H1 (cell line): Measurements from ENCODE around the gene DCN. TPM values are rescaled to one million over a fixed set of nuclear protein-coding genes. Genes with fewer than 3 reads are reported as not detected.

ENCODE experiments used
- CTCF ChIA-PET: fragments of 300-600 bp; sonication (Branson Sonifier 250); formaldehyde crosslinking; loops from one replicate; lab custom pipeline; 2021; ENCODE audit not compliant: partially characterized antibody; lab: Charles Lee
- POLR2A ChIA-PET: fragments of 300-600 bp; sonication (Branson Sonifier 250); formaldehyde crosslinking; loops from one replicate; lab custom pipeline; 2021; ENCODE audit warnings: inconsistent platforms; ENCODE audit not compliant: partially characterized antibody; lab: Charles Lee
- DNase-seq, 2 experiments: peaks; one replicate each; pipeline versions ENCODE4 v3.0.0 to v3.0.0-alpha.2; 2010 to 2022; ENCODE audit warnings: low spot score in 2 of 2, low read depth in 1 of 2, mixed read lengths in 1 of 2
- FAIRE-seq: peaks from 2 replicates; lab custom pipeline; 2011; peaks lifted over from hg19 to GRCh38; lab: Jason Lieb, UNC
- H2AFZ ChIP-seq: 2 replicates; pipeline ENCODE4 v1.8.1; 2012; ENCODE audit warnings: low read length, inconsistent platforms
- H2AK5ac ChIP-seq: 2 replicates; pipeline ENCODE4 v1.6.1; 2013; ENCODE audit warnings: low read depth, low read length
- H2BK120ac ChIP-seq: replicated peaks from 2 replicates; pipeline ENCODE3; 2013; ENCODE audit warnings: low read depth, low read length, inconsistent platforms
- H2BK12ac ChIP-seq: 2 replicates; pipeline ENCODE4 v1.6.1; 2013; ENCODE audit warnings: low read depth, low read length
- H2BK15ac ChIP-seq: 2 replicates; pipeline ENCODE4 v1.6.1; 2013; ENCODE audit warnings: low read length
- H2BK20ac ChIP-seq: 2 replicates; pipeline ENCODE4 v1.6.1; 2013; ENCODE audit warnings: low read length
- H2BK5ac ChIP-seq: 2 replicates; pipeline ENCODE4 v1.6.1; 2013; ENCODE audit warnings: low read depth, low read length
- H3K14ac ChIP-seq: 2 replicates; pipeline ENCODE4 v1.6.1; 2013; ENCODE audit warnings: inconsistent platforms; ENCODE audit not compliant: insufficient read length
- H3K18ac ChIP-seq: 2 replicates; pipeline ENCODE4 v1.6.1; 2013; ENCODE audit warnings: low read length; ENCODE audit errors: extremely low read depth
- H3K23ac ChIP-seq: 2 replicates; pipeline ENCODE4 v1.6.1; 2013; ENCODE audit warnings: inconsistent platforms; ENCODE audit not compliant: insufficient read length
- H3K23me2 ChIP-seq: 2 replicates; pipeline ENCODE4 v1.6.1; 2013; ENCODE audit warnings: low read depth, low read length
- H3K27ac ChIP-seq: 2 replicates; pipeline ENCODE4 v1.6.1; 2011; ENCODE audit warnings: low read depth, low read length, inconsistent platforms
- H3K27me3 ChIP-seq, 4 experiments: replicated peaks in 1 of 4; 1 replicate in 1 of 4; 2 replicates in 3 of 4; pipeline versions ENCODE4 v1.6.1 to v1.8.1; 2011 to 2013; ENCODE audit warnings: low read length in 3 of 4, mild to moderate bottlenecking in 3 of 4, inconsistent platforms in 2 of 4, mixed read lengths in 2 of 4, moderate library complexity in 1 of 4; ENCODE audit not compliant: control insufficient read depth in 3 of 4, insufficient read depth in 3 of 4; ENCODE audit errors: extremely low read depth in 1 of 4
- H3K36me3 ChIP-seq, 4 experiments: 2 replicates each; pipeline versions ENCODE4 v1.6.1 to v1.8.1; 2011 to 2013; ENCODE audit warnings: mild to moderate bottlenecking in 4 of 4, low read length in 3 of 4, moderate library complexity in 2 of 4, control low read depth in 1 of 4, inconsistent platforms in 1 of 4; ENCODE audit not compliant: insufficient read depth in 4 of 4, control insufficient read depth in 2 of 4
- H3K4ac ChIP-seq: replicated peaks from 2 replicates; pipeline ENCODE3; 2013; ENCODE audit warnings: low read length, low read depth, mixed read lengths, inconsistent platforms; ENCODE audit not compliant: insufficient read length
- H3K4me1 ChIP-seq, 4 experiments: replicated peaks in 1 of 4; 1 replicate in 1 of 4; 2 replicates in 3 of 4; pipeline versions ENCODE4 v1.6.1 to v1.8.1; 2011 to 2013; ENCODE audit warnings: low read length in 3 of 4, inconsistent platforms in 2 of 4, mixed read lengths in 1 of 4; ENCODE audit not compliant: insufficient read depth in 4 of 4, control insufficient read depth in 3 of 4
- H3K4me2 ChIP-seq, 2 experiments: 2 replicates each; pipeline versions ENCODE4 v1.6.1 to v1.8.1; 2011 to 2013; ENCODE audit warnings: low read depth in 2 of 2, low read length in 2 of 2, control low read depth in 1 of 2, inconsistent platforms in 1 of 2, mild to moderate bottlenecking in 1 of 2; ENCODE audit not compliant: insufficient read depth in 1 of 2
- H3K4me3 ChIP-seq, 4 experiments: fragments of 200-600, 300-600 bp in 1 of 4; sonication (generic), shearing (Covaris generic), sonication (Bioruptor Twin) in 1 of 4; 2 replicates each; pipeline versions ENCODE4 v1.5.1 to v1.8.1; 2011 to 2016; ENCODE audit warnings: low read length in 4 of 4, low read depth in 3 of 4, control low read depth in 2 of 4, inconsistent platforms in 2 of 4, mild to moderate bottlenecking in 2 of 4, mixed read lengths in 1 of 4, moderate library complexity in 1 of 4; ENCODE audit not compliant: insufficient read depth in 2 of 4; ENCODE audit errors: extremely low read depth in 1 of 4
- H3K56ac ChIP-seq: replicated peaks from 2 replicates; pipeline ENCODE3; 2013; ENCODE audit warnings: low read depth, mild to moderate bottlenecking, mixed read lengths, low read length, inconsistent platforms; ENCODE audit not compliant: insufficient read length
- H3K79me1 ChIP-seq: 2 replicates; pipeline ENCODE4 v1.6.1; 2013; ENCODE audit warnings: low read depth, low read length, control low read depth
- H3K79me2 ChIP-seq, 2 experiments: 2 replicates each; pipeline versions ENCODE4 v1.6.1 to v1.8.1; 2012 to 2013; ENCODE audit warnings: low read length in 2 of 2, mild to moderate bottlenecking in 2 of 2, inconsistent platforms in 1 of 2; ENCODE audit not compliant: insufficient read depth in 2 of 2, control insufficient read depth in 1 of 2
- H3K9ac ChIP-seq, 4 experiments: replicated peaks in 1 of 4; 1 replicate in 1 of 4; 2 replicates in 3 of 4; pipeline versions ENCODE4 v1.6.1 to v1.8.1; 2011 to 2013; ENCODE audit warnings: low read depth in 3 of 4, low read length in 3 of 4, control low read depth in 2 of 4, mild to moderate bottlenecking in 2 of 4, moderate library complexity in 2 of 4, inconsistent platforms in 1 of 4; ENCODE audit errors: extremely low read depth in 1 of 4
- H3K9me3 ChIP-seq, 2 experiments: 2 replicates each; pipeline versions ENCODE4 v1.6.1 to v1.8.1; 2012 to 2013; ENCODE audit warnings: mild to moderate bottlenecking in 2 of 2, moderate library complexity in 2 of 2, control low read depth in 1 of 2, inconsistent platforms in 1 of 2, low read depth in 1 of 2, low read length in 1 of 2, mixed read lengths in 1 of 2; ENCODE audit not compliant: insufficient read depth in 2 of 2
- H4K20me1 ChIP-seq, 2 experiments: replicated peaks in 1 of 2; 2 replicates each; pipeline versions ENCODE3 to v1.8.1; 2011 to 2013; ENCODE audit warnings: inconsistent platforms in 2 of 2, low read length in 2 of 2, mild to moderate bottlenecking in 1 of 2; ENCODE audit not compliant: insufficient read depth in 2 of 2, control insufficient read depth in 1 of 2
- H4K5ac ChIP-seq: 2 replicates; pipeline ENCODE4 v1.6.1; 2013; ENCODE audit warnings: low read length, low read depth, mixed read lengths, inconsistent platforms; ENCODE audit not compliant: insufficient read length
- H4K8ac ChIP-seq: 2 replicates; pipeline ENCODE4 v1.8.0; 2013; ENCODE audit warnings: mild to moderate bottlenecking, moderate library complexity, low read length, inconsistent platforms; ENCODE audit not compliant: insufficient read depth; ENCODE audit errors: extremely low read depth
- H4K91ac ChIP-seq: replicated peaks from 2 replicates; pipeline ENCODE3; 2013; ENCODE audit warnings: low read length, mixed read lengths, inconsistent platforms; ENCODE audit not compliant: insufficient read length
- WGBS, 2 experiments: shearing (Covaris generic) in 1 of 2; methylation state at CpG; one replicate each; pipeline versions ENCODE4 v1.1.6 to v1.1.7; 2013 to 2015; ENCODE audit warnings: low lambda C conversion rate in 2 of 2, mixed read lengths in 2 of 2, inconsistent platforms in 1 of 2, low coverage in 1 of 2, missing lambda C conversion rate in 1 of 2; ENCODE audit not compliant: insufficient replicate concordance in 2 of 2, insufficient coverage in 1 of 2, insufficient read length in 1 of 2; ENCODE audit errors: extremely low coverage in 1 of 2, missing lambda C conversion rate in 1 of 2; 5-methylcytosine and 5-hydroxymethylcytosine counted together
- polyA plus RNA-seq, 7 experiments: library from polyadenylated mRNA; depleted of rRNA in 3 of 7; stranded (reverse) in 5 of 7; unstranded in 2 of 7; fragments of >200 nt in 5 of 7; fragments of 200-250 nt in 2 of 7; gene quantifications; 1 replicate in 5 of 7; 2 replicates in 1 of 7; 4 replicates in 1 of 7; pipeline versions ENCODE4 v1.2.1 to v1.2.3, GENCODE V29; 2011 to 2013; ENCODE audit warnings: missing spikeins in 2 of 7, mixed read lengths in 2 of 7
- total RNA-seq: library from RNA; stranded (reverse); fragmentation: NEBNext Ultra II Directional; extraction: Animal tissue kit (Norgen Biotek cat#: 25700); gene quantifications from 2 replicates; pipeline ENCODE4 v1.2.1, GENCODE V29; 2021
- TF ChIP-seq, protein P1 (sequence below): fragments of 300-600 bp; sonication (generic); IDR thresholded peaks from 2 replicates; pipeline ENCODE4 v1.7.1; 2012; ENCODE audit warnings: low read length, moderate library complexity, mild to moderate bottlenecking, inconsistent platforms; ENCODE audit not compliant: insufficient replicate concordance

The DCN gene
- total and polyA plus RNA-seq, 2 of the 8 experiments (the other 6 are each of a cell fraction or from before 2014, with no cell fraction given), result not detected

DNA sequence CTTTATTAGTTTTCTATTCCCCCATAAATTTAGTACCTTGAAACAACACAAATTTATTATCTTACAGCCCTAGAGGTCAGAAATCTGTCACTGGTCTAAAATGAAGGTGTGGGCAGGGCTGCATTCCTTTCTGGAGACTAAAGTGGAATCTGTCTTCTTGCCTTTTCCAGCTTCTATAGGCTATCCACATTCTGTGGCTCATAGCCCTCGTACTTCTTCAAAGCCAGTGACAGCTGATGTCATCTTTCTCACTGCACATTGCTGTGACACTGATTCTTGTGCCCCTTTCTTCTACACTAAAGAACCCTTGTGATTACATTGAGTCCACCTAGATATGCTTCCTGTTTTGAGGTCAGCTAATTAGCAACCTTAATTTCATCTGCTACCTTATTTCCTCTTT is 23.2 kb upstream of the DCN start:
- no peak overlapping the region for H3K4me3 ChIP-seq
- no peak overlapping the region for H3K4ac ChIP-seq
- no peak overlapping the region for H4K5ac ChIP-seq
- POLR2A ChIA-PET, result no interaction called here
- H3K14ac ChIP-seq, result no peak overlapping the region
- H3K79me2 ChIP-seq, result no peaks in the 10 kb centered on the region
- no peak overlapping the region for H2BK20ac ChIP-seq
- no peak overlapping the region for H2AFZ ChIP-seq
- H3K9ac ChIP-seq, result no peak overlapping the region
- no peaks in the 10 kb centered on the region for H4K20me1 ChIP-seq
- H3K23me2 ChIP-seq, result no peaks in the 10 kb centered on the region
- no peak overlapping the region for H3K23ac ChIP-seq
- no peaks in the 10 kb centered on the region for H3K9me3 ChIP-seq
- H3K4me2 ChIP-seq, result no peak overlapping the region
- FAIRE-seq (no peak), DNase-seq (no peak)
- H3K56ac ChIP-seq, result no peak overlapping the region
- H3K27me3 ChIP-seq, result no peaks in the 10 kb centered on the region
- no peak overlapping the region for H2BK5ac ChIP-seq
- 93% methylated on average over 1 of the region's 1 CpG; no CpG with 5 or more reads in 1 of the 2 experiments for WGBS, 2 experiments
- H3K27ac ChIP-seq, result no peak overlapping the region
- H3K4me1 ChIP-seq, result no peaks in the 10 kb centered on the region
- no peak overlapping the region for H4K8ac ChIP-seq
- CTCF ChIA-PET, result no interaction called here
- no peak overlapping the region for H3K18ac ChIP-seq
- H2AK5ac ChIP-seq, result no peak overlapping the region
- no peak overlapping the region for H2BK12ac ChIP-seq
- H4K91ac ChIP-seq, result no peak overlapping the region
- no peak overlapping the region for H2BK120ac ChIP-seq
- no peaks in the 10 kb centered on the region for H3K79me1 ChIP-seq
- no peaks in the 10 kb centered on the region; a peak in 1 of 8 replicates for H3K36me3 ChIP-seq
- H2BK15ac ChIP-seq, result no peak overlapping the region
- TF ChIP-seq, protein P1, sequence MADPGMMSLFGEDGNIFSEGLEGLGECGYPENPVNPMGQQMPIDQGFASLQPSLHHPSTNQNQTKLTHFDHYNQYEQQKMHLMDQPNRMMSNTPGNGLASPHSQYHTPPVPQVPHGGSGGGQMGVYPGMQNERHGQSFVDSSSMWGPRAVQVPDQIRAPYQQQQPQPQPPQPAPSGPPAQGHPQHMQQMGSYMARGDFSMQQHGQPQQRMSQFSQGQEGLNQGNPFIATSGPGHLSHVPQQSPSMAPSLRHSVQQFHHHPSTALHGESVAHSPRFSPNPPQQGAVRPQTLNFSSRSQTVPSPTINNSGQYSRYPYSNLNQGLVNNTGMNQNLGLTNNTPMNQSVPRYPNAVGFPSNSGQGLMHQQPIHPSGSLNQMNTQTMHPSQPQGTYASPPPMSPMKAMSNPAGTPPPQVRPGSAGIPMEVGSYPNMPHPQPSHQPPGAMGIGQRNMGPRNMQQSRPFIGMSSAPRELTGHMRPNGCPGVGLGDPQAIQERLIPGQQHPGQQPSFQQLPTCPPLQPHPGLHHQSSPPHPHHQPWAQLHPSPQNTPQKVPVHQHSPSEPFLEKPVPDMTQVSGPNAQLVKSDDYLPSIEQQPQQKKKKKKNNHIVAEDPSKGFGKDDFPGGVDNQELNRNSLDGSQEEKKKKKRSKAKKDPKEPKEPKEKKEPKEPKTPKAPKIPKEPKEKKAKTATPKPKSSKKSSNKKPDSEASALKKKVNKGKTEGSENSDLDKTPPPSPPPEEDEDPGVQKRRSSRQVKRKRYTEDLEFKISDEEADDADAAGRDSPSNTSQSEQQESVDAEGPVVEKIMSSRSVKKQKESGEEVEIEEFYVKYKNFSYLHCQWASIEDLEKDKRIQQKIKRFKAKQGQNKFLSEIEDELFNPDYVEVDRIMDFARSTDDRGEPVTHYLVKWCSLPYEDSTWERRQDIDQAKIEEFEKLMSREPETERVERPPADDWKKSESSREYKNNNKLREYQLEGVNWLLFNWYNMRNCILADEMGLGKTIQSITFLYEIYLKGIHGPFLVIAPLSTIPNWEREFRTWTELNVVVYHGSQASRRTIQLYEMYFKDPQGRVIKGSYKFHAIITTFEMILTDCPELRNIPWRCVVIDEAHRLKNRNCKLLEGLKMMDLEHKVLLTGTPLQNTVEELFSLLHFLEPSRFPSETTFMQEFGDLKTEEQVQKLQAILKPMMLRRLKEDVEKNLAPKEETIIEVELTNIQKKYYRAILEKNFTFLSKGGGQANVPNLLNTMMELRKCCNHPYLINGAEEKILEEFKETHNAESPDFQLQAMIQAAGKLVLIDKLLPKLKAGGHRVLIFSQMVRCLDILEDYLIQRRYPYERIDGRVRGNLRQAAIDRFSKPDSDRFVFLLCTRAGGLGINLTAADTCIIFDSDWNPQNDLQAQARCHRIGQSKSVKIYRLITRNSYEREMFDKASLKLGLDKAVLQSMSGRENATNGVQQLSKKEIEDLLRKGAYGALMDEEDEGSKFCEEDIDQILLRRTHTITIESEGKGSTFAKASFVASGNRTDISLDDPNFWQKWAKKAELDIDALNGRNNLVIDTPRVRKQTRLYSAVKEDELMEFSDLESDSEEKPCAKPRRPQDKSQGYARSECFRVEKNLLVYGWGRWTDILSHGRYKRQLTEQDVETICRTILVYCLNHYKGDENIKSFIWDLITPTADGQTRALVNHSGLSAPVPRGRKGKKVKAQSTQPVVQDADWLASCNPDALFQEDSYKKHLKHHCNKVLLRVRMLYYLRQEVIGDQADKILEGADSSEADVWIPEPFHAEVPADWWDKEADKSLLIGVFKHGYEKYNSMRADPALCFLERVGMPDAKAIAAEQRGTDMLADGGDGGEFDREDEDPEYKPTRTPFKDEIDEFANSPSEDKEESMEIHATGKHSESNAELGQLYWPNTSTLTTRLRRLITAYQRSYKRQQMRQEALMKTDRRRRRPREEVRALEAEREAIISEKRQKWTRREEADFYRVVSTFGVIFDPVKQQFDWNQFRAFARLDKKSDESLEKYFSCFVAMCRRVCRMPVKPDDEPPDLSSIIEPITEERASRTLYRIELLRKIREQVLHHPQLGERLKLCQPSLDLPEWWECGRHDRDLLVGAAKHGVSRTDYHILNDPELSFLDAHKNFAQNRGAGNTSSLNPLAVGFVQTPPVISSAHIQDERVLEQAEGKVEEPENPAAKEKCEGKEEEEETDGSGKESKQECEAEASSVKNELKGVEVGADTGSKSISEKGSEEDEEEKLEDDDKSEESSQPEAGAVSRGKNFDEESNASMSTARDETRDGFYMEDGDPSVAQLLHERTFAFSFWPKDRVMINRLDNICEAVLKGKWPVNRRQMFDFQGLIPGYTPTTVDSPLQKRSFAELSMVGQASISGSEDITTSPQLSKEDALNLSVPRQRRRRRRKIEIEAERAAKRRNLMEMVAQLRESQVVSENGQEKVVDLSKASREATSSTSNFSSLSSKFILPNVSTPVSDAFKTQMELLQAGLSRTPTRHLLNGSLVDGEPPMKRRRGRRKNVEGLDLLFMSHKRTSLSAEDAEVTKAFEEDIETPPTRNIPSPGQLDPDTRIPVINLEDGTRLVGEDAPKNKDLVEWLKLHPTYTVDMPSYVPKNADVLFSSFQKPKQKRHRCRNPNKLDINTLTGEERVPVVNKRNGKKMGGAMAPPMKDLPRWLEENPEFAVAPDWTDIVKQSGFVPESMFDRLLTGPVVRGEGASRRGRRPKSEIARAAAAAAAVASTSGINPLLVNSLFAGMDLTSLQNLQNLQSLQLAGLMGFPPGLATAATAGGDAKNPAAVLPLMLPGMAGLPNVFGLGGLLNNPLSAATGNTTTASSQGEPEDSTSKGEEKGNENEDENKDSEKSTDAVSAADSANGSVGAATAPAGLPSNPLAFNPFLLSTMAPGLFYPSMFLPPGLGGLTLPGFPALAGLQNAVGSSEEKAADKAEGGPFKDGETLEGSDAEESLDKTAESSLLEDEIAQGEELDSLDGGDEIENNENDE, result no peak
